A673 (cell line): Measurements from ENCODE around the gene SLC25A31.

Source experiments
- EZH2 ChIP-seq: fragments of 200-600 bp; sonication (generic); IDR thresholded peaks from 2 replicates; pipeline ENCODE4 v1.6.1; 2017; ENCODE audit warnings: borderline replicate concordance, low read depth, mild to moderate bottlenecking, mixed read lengths, antibody characterized with exemption, low read length; ENCODE audit not compliant: poor library complexity, severe bottlenecking
- TF ChIP-seq, protein P1 (sequence below): fragments of 300-800, 200-600 bp; sonication (generic); conservative IDR thresholded peaks from 2 replicates; pipeline ENCODE4 v1.5.1; 2017; ENCODE audit warnings: low read depth, mild to moderate bottlenecking, antibody characterized with exemption, low read length, moderate library complexity, mixed read lengths

DNA sequence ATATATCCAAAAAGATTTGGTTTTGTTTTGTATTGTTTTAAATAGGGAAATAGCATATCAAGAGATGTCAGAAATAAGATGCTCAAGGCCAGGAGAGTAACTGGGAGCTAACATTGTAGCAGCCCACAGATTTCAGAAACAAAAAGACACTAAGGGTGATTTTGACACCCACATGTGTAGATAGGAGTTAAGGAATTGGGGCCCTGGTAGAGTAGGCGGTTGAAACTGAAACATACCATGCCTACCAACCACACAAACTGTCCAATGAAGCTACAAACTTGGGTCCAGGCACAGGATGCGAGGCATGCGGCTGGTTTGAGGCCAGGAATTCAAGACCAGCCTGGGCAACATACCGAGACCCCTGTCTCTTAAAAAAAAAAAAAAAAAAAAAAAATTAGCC lies 45.6 kb downstream of the SLC25A31 start:
- TF ChIP-seq, protein P1, sequence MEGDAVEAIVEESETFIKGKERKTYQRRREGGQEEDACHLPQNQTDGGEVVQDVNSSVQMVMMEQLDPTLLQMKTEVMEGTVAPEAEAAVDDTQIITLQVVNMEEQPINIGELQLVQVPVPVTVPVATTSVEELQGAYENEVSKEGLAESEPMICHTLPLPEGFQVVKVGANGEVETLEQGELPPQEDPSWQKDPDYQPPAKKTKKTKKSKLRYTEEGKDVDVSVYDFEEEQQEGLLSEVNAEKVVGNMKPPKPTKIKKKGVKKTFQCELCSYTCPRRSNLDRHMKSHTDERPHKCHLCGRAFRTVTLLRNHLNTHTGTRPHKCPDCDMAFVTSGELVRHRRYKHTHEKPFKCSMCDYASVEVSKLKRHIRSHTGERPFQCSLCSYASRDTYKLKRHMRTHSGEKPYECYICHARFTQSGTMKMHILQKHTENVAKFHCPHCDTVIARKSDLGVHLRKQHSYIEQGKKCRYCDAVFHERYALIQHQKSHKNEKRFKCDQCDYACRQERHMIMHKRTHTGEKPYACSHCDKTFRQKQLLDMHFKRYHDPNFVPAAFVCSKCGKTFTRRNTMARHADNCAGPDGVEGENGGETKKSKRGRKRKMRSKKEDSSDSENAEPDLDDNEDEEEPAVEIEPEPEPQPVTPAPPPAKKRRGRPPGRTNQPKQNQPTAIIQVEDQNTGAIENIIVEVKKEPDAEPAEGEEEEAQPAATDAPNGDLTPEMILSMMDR, result no peak
- no peak for TF ChIP-seq EZH2
